GM04503 (cell line): ENCODE data around the gene RFX1.
"Not testable (repeated sequence)": the region's sequence is repeated elsewhere in the genome, so short reads cannot be mapped to it uniquely, and the experiment has no call there.

Experiments used
- DNase-seq: peaks from one replicate; pipeline ENCODE4 v3.0.0-alpha.2; 2012; ENCODE audit warnings: low read depth

RFX1 gene

GRCh38 chr19:13934785-13935109, 71.4 kb downstream of the RFX1 start:
- DNase-seq, result no peak

- DNase-seq, result no peak
Measured at GRCh38 chr19:13932911-13933393, 73.2 kb downstream of the RFX1 start.

- no peak for DNase-seq
Measured at GRCh38 chr19:13932149-13932637, 73.9 kb downstream of the RFX1 start.

- no peak for DNase-seq
Measured at GRCh38 chr19:13931391-13932148, 74.5 kb downstream of the RFX1 start.

- no peak for DNase-seq
Measured at GRCh38 chr19:13930402-13930801, 75.7 kb downstream of the RFX1 start.

- no peak for DNase-seq
Measured at GRCh38 chr19:13929956-13930355, 76.2 kb downstream of the RFX1 start.

- DNase-seq, result no peak
Measured at GRCh38 chr19:13929340-13929739, 76.8 kb downstream of the RFX1 start.

GRCh38 chr19:13926715-13927114, 79.4 kb downstream of the RFX1 start:
- DNase-seq, result no peak

- DNase-seq, result no peak
Measured at GRCh38 chr19:13926010-13926409, 80.1 kb downstream of the RFX1 start.

GRCh38 chr19:13923194-13923987, 82.7 kb downstream of the RFX1 start:
- no peak for DNase-seq

- not testable (repeated sequence) for DNase-seq
Measured at GRCh38 chr19:13922118-13922517, 84.0 kb downstream of the RFX1 start.

GRCh38 chr19:13920940-13921747, 85.0 kb downstream of the RFX1 start:
- DNase-seq, result no peak

GRCh38 chr19:13920524-13920923, 85.6 kb downstream of the RFX1 start:
- DNase-seq, result no peak

- DNase-seq, result no peak
Measured at GRCh38 chr19:13918726-13919411, 87.3 kb downstream of the RFX1 start.

GRCh38 chr19:13917888-13918406, 88.2 kb downstream of the RFX1 start:
- DNase-seq, result no peak

- no peak for DNase-seq
Measured at GRCh38 chr19:13914777-13915176, 91.3 kb downstream of the RFX1 start.

- DNase-seq, result no peak
Measured at GRCh38 chr19:13913352-13913751, 92.8 kb downstream of the RFX1 start.
